H1 (cell line): ENCODE measurements around the gene AKT1S1. TPM values are rescaled to one million over a fixed set of nuclear protein-coding genes. Genes with fewer than 3 reads are reported as not detected.

Experiments
- CTCF ChIA-PET: fragments of 300-600 bp; sonication (Branson Sonifier 250); formaldehyde crosslinking; loops from one replicate; lab custom pipeline; 2021; ENCODE audit not compliant: partially characterized antibody; lab: Charles Lee
- POLR2A ChIA-PET: fragments of 300-600 bp; sonication (Branson Sonifier 250); formaldehyde crosslinking; loops from one replicate; lab custom pipeline; 2021; ENCODE audit warnings: inconsistent platforms; ENCODE audit not compliant: partially characterized antibody; lab: Charles Lee
- DNase-seq, 2 experiments: peaks; one replicate each; pipeline versions ENCODE4 v3.0.0 to v3.0.0-alpha.2; 2010 to 2022; ENCODE audit warnings: low spot score in 2 of 2, low read depth in 1 of 2, mixed read lengths in 1 of 2
- FAIRE-seq: peaks from 2 replicates; lab custom pipeline; 2011; peaks lifted over from hg19 to GRCh38; lab: Jason Lieb, UNC
- H2AFZ ChIP-seq: 2 replicates; pipeline ENCODE4 v1.8.1; 2012; ENCODE audit warnings: low read length, inconsistent platforms
- H2AK5ac ChIP-seq: 2 replicates; pipeline ENCODE4 v1.6.1; 2013; ENCODE audit warnings: low read depth, low read length
- H2BK120ac ChIP-seq: replicated peaks from 2 replicates; pipeline ENCODE3; 2013; ENCODE audit warnings: low read depth, low read length, inconsistent platforms
- H2BK12ac ChIP-seq: 2 replicates; pipeline ENCODE4 v1.6.1; 2013; ENCODE audit warnings: low read depth, low read length
- H2BK15ac ChIP-seq: 2 replicates; pipeline ENCODE4 v1.6.1; 2013; ENCODE audit warnings: low read length
- H2BK20ac ChIP-seq: 2 replicates; pipeline ENCODE4 v1.6.1; 2013; ENCODE audit warnings: low read length
- H2BK5ac ChIP-seq: 2 replicates; pipeline ENCODE4 v1.6.1; 2013; ENCODE audit warnings: low read depth, low read length
- H3K14ac ChIP-seq: 2 replicates; pipeline ENCODE4 v1.6.1; 2013; ENCODE audit warnings: inconsistent platforms; ENCODE audit not compliant: insufficient read length
- H3K18ac ChIP-seq: 2 replicates; pipeline ENCODE4 v1.6.1; 2013; ENCODE audit warnings: low read length; ENCODE audit errors: extremely low read depth
- H3K23ac ChIP-seq: 2 replicates; pipeline ENCODE4 v1.6.1; 2013; ENCODE audit warnings: inconsistent platforms; ENCODE audit not compliant: insufficient read length
- H3K23me2 ChIP-seq: 2 replicates; pipeline ENCODE4 v1.6.1; 2013; ENCODE audit warnings: low read depth, low read length
- H3K27ac ChIP-seq: 2 replicates; pipeline ENCODE4 v1.6.1; 2011; ENCODE audit warnings: low read depth, low read length, inconsistent platforms
- H3K27me3 ChIP-seq, 4 experiments: replicated peaks in 1 of 4; 1 replicate in 1 of 4; 2 replicates in 3 of 4; pipeline versions ENCODE4 v1.6.1 to v1.8.1; 2011 to 2013; ENCODE audit warnings: low read length in 3 of 4, mild to moderate bottlenecking in 3 of 4, inconsistent platforms in 2 of 4, mixed read lengths in 2 of 4, moderate library complexity in 1 of 4; ENCODE audit not compliant: control insufficient read depth in 3 of 4, insufficient read depth in 3 of 4; ENCODE audit errors: extremely low read depth in 1 of 4
- H3K36me3 ChIP-seq, 4 experiments: 2 replicates each; pipeline versions ENCODE4 v1.6.1 to v1.8.1; 2011 to 2013; ENCODE audit warnings: mild to moderate bottlenecking in 4 of 4, low read length in 3 of 4, moderate library complexity in 2 of 4, control low read depth in 1 of 4, inconsistent platforms in 1 of 4; ENCODE audit not compliant: insufficient read depth in 4 of 4, control insufficient read depth in 2 of 4
- H3K4ac ChIP-seq: replicated peaks from 2 replicates; pipeline ENCODE3; 2013; ENCODE audit warnings: low read length, low read depth, mixed read lengths, inconsistent platforms; ENCODE audit not compliant: insufficient read length
- H3K4me1 ChIP-seq, 4 experiments: replicated peaks in 1 of 4; 1 replicate in 1 of 4; 2 replicates in 3 of 4; pipeline versions ENCODE4 v1.6.1 to v1.8.1; 2011 to 2013; ENCODE audit warnings: low read length in 3 of 4, inconsistent platforms in 2 of 4, mixed read lengths in 1 of 4; ENCODE audit not compliant: insufficient read depth in 4 of 4, control insufficient read depth in 3 of 4
- H3K4me2 ChIP-seq, 2 experiments: 2 replicates each; pipeline versions ENCODE4 v1.6.1 to v1.8.1; 2011 to 2013; ENCODE audit warnings: low read depth in 2 of 2, low read length in 2 of 2, control low read depth in 1 of 2, inconsistent platforms in 1 of 2, mild to moderate bottlenecking in 1 of 2; ENCODE audit not compliant: insufficient read depth in 1 of 2
- H3K4me3 ChIP-seq, 4 experiments: fragments of 200-600, 300-600 bp in 1 of 4; sonication (generic), shearing (Covaris generic), sonication (Bioruptor Twin) in 1 of 4; 2 replicates each; pipeline versions ENCODE4 v1.5.1 to v1.8.1; 2011 to 2016; ENCODE audit warnings: low read length in 4 of 4, low read depth in 3 of 4, control low read depth in 2 of 4, inconsistent platforms in 2 of 4, mild to moderate bottlenecking in 2 of 4, mixed read lengths in 1 of 4, moderate library complexity in 1 of 4; ENCODE audit not compliant: insufficient read depth in 2 of 4; ENCODE audit errors: extremely low read depth in 1 of 4
- H3K56ac ChIP-seq: replicated peaks from 2 replicates; pipeline ENCODE3; 2013; ENCODE audit warnings: low read depth, mild to moderate bottlenecking, mixed read lengths, low read length, inconsistent platforms; ENCODE audit not compliant: insufficient read length
- H3K79me1 ChIP-seq: 2 replicates; pipeline ENCODE4 v1.6.1; 2013; ENCODE audit warnings: low read depth, low read length, control low read depth
- H3K79me2 ChIP-seq, 2 experiments: 2 replicates each; pipeline versions ENCODE4 v1.6.1 to v1.8.1; 2012 to 2013; ENCODE audit warnings: low read length in 2 of 2, mild to moderate bottlenecking in 2 of 2, inconsistent platforms in 1 of 2; ENCODE audit not compliant: insufficient read depth in 2 of 2, control insufficient read depth in 1 of 2
- H3K9ac ChIP-seq, 4 experiments: replicated peaks in 1 of 4; 1 replicate in 1 of 4; 2 replicates in 3 of 4; pipeline versions ENCODE4 v1.6.1 to v1.8.1; 2011 to 2013; ENCODE audit warnings: low read depth in 3 of 4, low read length in 3 of 4, control low read depth in 2 of 4, mild to moderate bottlenecking in 2 of 4, moderate library complexity in 2 of 4, inconsistent platforms in 1 of 4; ENCODE audit errors: extremely low read depth in 1 of 4
- H3K9me3 ChIP-seq, 2 experiments: 2 replicates each; pipeline versions ENCODE4 v1.6.1 to v1.8.1; 2012 to 2013; ENCODE audit warnings: mild to moderate bottlenecking in 2 of 2, moderate library complexity in 2 of 2, control low read depth in 1 of 2, inconsistent platforms in 1 of 2, low read depth in 1 of 2, low read length in 1 of 2, mixed read lengths in 1 of 2; ENCODE audit not compliant: insufficient read depth in 2 of 2
- H4K20me1 ChIP-seq, 2 experiments: replicated peaks in 1 of 2; 2 replicates each; pipeline versions ENCODE3 to v1.8.1; 2011 to 2013; ENCODE audit warnings: inconsistent platforms in 2 of 2, low read length in 2 of 2, mild to moderate bottlenecking in 1 of 2; ENCODE audit not compliant: insufficient read depth in 2 of 2, control insufficient read depth in 1 of 2
- H4K5ac ChIP-seq: 2 replicates; pipeline ENCODE4 v1.6.1; 2013; ENCODE audit warnings: low read length, low read depth, mixed read lengths, inconsistent platforms; ENCODE audit not compliant: insufficient read length
- H4K8ac ChIP-seq: 2 replicates; pipeline ENCODE4 v1.8.0; 2013; ENCODE audit warnings: mild to moderate bottlenecking, moderate library complexity, low read length, inconsistent platforms; ENCODE audit not compliant: insufficient read depth; ENCODE audit errors: extremely low read depth
- H4K91ac ChIP-seq: replicated peaks from 2 replicates; pipeline ENCODE3; 2013; ENCODE audit warnings: low read length, mixed read lengths, inconsistent platforms; ENCODE audit not compliant: insufficient read length
- BRCA1 ChIP-seq: IDR thresholded peaks from 2 replicates; pipeline ENCODE4 v1.6.1; 2012; ENCODE audit warnings: low read depth, low read length, improper control_type of control experiment
- CEBPB ChIP-seq: IDR thresholded peaks from 2 replicates; pipeline ENCODE4 v1.6.1; 2012; ENCODE audit warnings: low read depth, low read length
- EP300 ChIP-seq, 2 experiments: IDR thresholded peaks; 1 replicate in 1 of 2; 2 replicates in 1 of 2; pipeline ENCODE4 v1.6.1; 2011 to 2012; ENCODE audit warnings: low read depth in 2 of 2, low read length in 2 of 2, mild to moderate bottlenecking in 2 of 2, borderline replicate concordance in 1 of 2, inconsistent platforms in 1 of 2, moderate library complexity in 1 of 2
- HDAC2 ChIP-seq, 2 experiments: fragments of 300-600 bp in 1 of 2; sonication (generic) in 1 of 2; IDR thresholded peaks; 2 replicates each; pipeline ENCODE4 v1.6.1; 2011 to 2012; ENCODE audit warnings: low read depth in 2 of 2, low read length in 2 of 2, mild to moderate bottlenecking in 2 of 2, moderate library complexity in 2 of 2, borderline replicate concordance in 1 of 2, inconsistent platforms in 1 of 2
- NANOG ChIP-seq: IDR thresholded peaks from 2 replicates; pipeline ENCODE4 v1.6.1; 2011; ENCODE audit warnings: low read length, low read depth, mild to moderate bottlenecking, inconsistent platforms; ENCODE audit not compliant: insufficient read depth, poor library complexity, severe bottlenecking
- POLR2AphosphoS5 ChIP-seq: IDR thresholded peaks from 2 replicates; pipeline ENCODE4 v1.6.1; 2011; ENCODE audit warnings: low read depth, low read length
- RBBP5 ChIP-seq: IDR thresholded peaks from 2 replicates; pipeline ENCODE4 v1.7.1; 2012; ENCODE audit warnings: low read depth, mild to moderate bottlenecking, inconsistent platforms, low read length, moderate library complexity, borderline replicate concordance
- SP2 ChIP-seq: IDR thresholded peaks from 2 replicates; pipeline ENCODE4 v1.6.1; 2012; ENCODE audit warnings: mild to moderate bottlenecking, low read length, inconsistent platforms
- SRF ChIP-seq: IDR thresholded peaks from 2 replicates; pipeline ENCODE4 v1.6.1; 2011; ENCODE audit warnings: mild to moderate bottlenecking, low read depth, low read length, moderate library complexity
- TCF12 ChIP-seq: IDR thresholded peaks from 2 replicates; pipeline ENCODE4 v1.6.1; 2011; ENCODE audit warnings: low read depth, mild to moderate bottlenecking, low read length
- TEAD4 ChIP-seq: IDR thresholded peaks from 2 replicates; pipeline ENCODE4 v1.6.1; 2012; ENCODE audit warnings: low read depth, low read length, inconsistent platforms, mixed read lengths
- WGBS, 2 experiments: shearing (Covaris generic) in 1 of 2; methylation state at CpG; one replicate each; pipeline versions ENCODE4 v1.1.6 to v1.1.7; 2013 to 2015; ENCODE audit warnings: low lambda C conversion rate in 2 of 2, mixed read lengths in 2 of 2, inconsistent platforms in 1 of 2, low coverage in 1 of 2, missing lambda C conversion rate in 1 of 2; ENCODE audit not compliant: insufficient replicate concordance in 2 of 2, insufficient coverage in 1 of 2, insufficient read length in 1 of 2; ENCODE audit errors: extremely low coverage in 1 of 2, missing lambda C conversion rate in 1 of 2; 5-methylcytosine and 5-hydroxymethylcytosine counted together
- polyA plus RNA-seq, 7 experiments: library from polyadenylated mRNA; depleted of rRNA in 3 of 7; stranded (reverse) in 5 of 7; unstranded in 2 of 7; fragments of >200 nt in 5 of 7; fragments of 200-250 nt in 2 of 7; gene quantifications; 1 replicate in 5 of 7; 2 replicates in 1 of 7; 4 replicates in 1 of 7; pipeline versions ENCODE4 v1.2.1 to v1.2.3, GENCODE V29; 2011 to 2013; ENCODE audit warnings: missing spikeins in 2 of 7, mixed read lengths in 2 of 7
- total RNA-seq: library from RNA; stranded (reverse); fragmentation: NEBNext Ultra II Directional; extraction: Animal tissue kit (Norgen Biotek cat#: 25700); gene quantifications from 2 replicates; pipeline ENCODE4 v1.2.1, GENCODE V29; 2021
- TF ChIP-seq, protein P1 (sequence below): IDR thresholded peaks from 2 replicates; pipeline ENCODE4 v1.6.1; 2011; ENCODE audit warnings: low read length, improper control_type of control experiment
- TF ChIP-seq, protein P2 (sequence below): IDR thresholded peaks from 2 replicates; pipeline ENCODE4 v1.6.1; 2012; ENCODE audit warnings: inconsistent platforms

The AKT1S1 gene
- total and polyA plus RNA-seq, 2 of the 8 experiments (the other 6 are each of a cell fraction or from before 2014, with no cell fraction given), result 40.7 to 45.9 TPM

DNA sequence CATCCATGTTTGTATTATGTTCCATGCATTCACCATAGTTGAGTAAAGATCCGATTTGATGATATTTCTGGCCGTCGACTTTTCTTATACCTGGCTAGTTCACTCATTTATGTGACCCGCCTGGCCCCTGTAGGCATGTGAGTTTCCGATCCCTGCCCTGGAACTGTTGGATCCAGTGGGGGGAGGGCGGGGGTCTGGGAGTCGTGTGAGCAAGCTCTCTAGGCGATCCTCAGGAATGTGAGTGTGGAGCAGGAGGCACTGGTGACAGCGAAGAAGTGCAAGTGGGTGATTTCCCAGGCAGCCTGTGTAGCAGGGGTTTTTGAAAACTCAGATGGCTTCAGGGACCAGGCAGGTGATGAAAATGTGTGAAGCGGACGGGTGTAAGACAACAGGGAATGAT is 36.8 kb downstream of the AKT1S1 start:
- CTCF ChIA-PET, result interaction anchor here (1.1 kb wide), 1 partner anchor 23 kb away, joined by 3 read pairs; no protein-coding TSS in a partner anchor

More for the DNA sequence above, 36.8 kb downstream of the AKT1S1 start:
- Histone ChIP-seq H3K27me3 (no peaks in the 10 kb centered on the region), H3K4me1 (no peaks in the 10 kb centered on the region)
- no peak for TF ChIP-seq SRF
- TF ChIP-seq TEAD4, result no peak
- no peak for TF ChIP-seq SP2
- TF ChIP-seq EP300 (IDR thresholded peaks at IDR 0.05; ENCODE audit: borderline replicate concordance in 1 of 2, low read depth in 2 of 2, low read length in 2 of 2), result no peak
- TF ChIP-seq, protein P1, sequence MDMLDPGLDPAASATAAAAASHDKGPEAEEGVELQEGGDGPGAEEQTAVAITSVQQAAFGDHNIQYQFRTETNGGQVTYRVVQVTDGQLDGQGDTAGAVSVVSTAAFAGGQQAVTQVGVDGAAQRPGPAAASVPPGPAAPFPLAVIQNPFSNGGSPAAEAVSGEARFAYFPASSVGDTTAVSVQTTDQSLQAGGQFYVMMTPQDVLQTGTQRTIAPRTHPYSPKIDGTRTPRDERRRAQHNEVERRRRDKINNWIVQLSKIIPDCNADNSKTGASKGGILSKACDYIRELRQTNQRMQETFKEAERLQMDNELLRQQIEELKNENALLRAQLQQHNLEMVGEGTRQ, result no peak
- TF ChIP-seq, protein P2, sequence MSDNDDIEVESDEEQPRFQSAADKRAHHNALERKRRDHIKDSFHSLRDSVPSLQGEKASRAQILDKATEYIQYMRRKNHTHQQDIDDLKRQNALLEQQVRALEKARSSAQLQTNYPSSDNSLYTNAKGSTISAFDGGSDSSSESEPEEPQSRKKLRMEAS, result no peak
- no peak for TF ChIP-seq POLR2AphosphoS5
- no peak for TF ChIP-seq HDAC2 (IDR thresholded peaks at IDR 0.05; ENCODE audit: borderline replicate concordance in 1 of 2, low read depth in 2 of 2, low read length in 2 of 2)
- no peak for TF ChIP-seq NANOG
- TF ChIP-seq RBBP5, result no peak
- TF ChIP-seq TCF12, result no peak
- no peak for TF ChIP-seq BRCA1
- no peak for TF ChIP-seq CEBPB
- TF ChIP-seq, all 59 proteins: peak for 0
- no peak overlapping the region for H4K5ac ChIP-seq
- H3K23me2 ChIP-seq, result no peaks in the 10 kb centered on the region
- no peaks in the 10 kb centered on the region for H3K9me3 ChIP-seq
- no peak overlapping the region for H3K23ac ChIP-seq
- no peak overlapping the region for H3K4me2 ChIP-seq
- H2BK20ac ChIP-seq, result no peak overlapping the region
- POLR2A ChIA-PET, result interaction anchor here (0.7 to 3.1 kb wide), 3 partner anchors 10 to 29 kb away, joined by 3 to 13 read pairs (median 3); partner anchors contain the start of gene PTOV1
- H2AK5ac ChIP-seq, result no peak overlapping the region
- FAIRE-seq (no peak), DNase-seq (no peak)
- WGBS, 2 experiments, result 91% methylated on average over 11 of the region's 11 CpGs; no CpG with 5 or more reads in 1 of the 2 experiments
- no peak overlapping the region for H2BK15ac ChIP-seq
- H4K20me1 ChIP-seq, result peaks cover 0 to 3% of the 10 kb centered on the region in 2 experiments
- no peak overlapping the region for H3K18ac ChIP-seq
- H2AFZ ChIP-seq, result no peak overlapping the region
- H3K14ac ChIP-seq, result no peak overlapping the region
- H3K56ac ChIP-seq, result no peak overlapping the region
- H4K8ac ChIP-seq, result no peak overlapping the region
- H3K79me1 ChIP-seq, result peaks cover 3% of the 10 kb centered on the region; the same call in 1 of the 2 replicates
- no peak overlapping the region for H4K91ac ChIP-seq
- no peak overlapping the region for H3K27ac ChIP-seq
- H2BK120ac ChIP-seq, result no peak overlapping the region
- no peaks in the 10 kb centered on the region for H3K79me2 ChIP-seq
- H2BK5ac ChIP-seq, result no peak overlapping the region
- H3K36me3 ChIP-seq, result peaks cover 3 to 17% (median 8%) of the 10 kb centered on the region in 4 experiments; a peak in 6 of 8 replicates
- no peak overlapping the region for H3K9ac ChIP-seq
- H3K4ac ChIP-seq, result no peak overlapping the region
- no peak overlapping the region for H3K4me3 ChIP-seq
- no peak overlapping the region for H2BK12ac ChIP-seq
